NAMALWA (cell line): ENCODE data around the gene ARPC1A.
"Not testable (repeated sequence)": the region's sequence is repeated elsewhere in the genome, so short reads cannot be mapped to it uniquely, and the experiment has no call there.

Source experiments
- DNase-seq: peaks from one replicate; pipeline ENCODE4 v3.0.0-alpha.2; 2015; ENCODE audit warnings: low spot score

ARPC1A gene

DNA sequence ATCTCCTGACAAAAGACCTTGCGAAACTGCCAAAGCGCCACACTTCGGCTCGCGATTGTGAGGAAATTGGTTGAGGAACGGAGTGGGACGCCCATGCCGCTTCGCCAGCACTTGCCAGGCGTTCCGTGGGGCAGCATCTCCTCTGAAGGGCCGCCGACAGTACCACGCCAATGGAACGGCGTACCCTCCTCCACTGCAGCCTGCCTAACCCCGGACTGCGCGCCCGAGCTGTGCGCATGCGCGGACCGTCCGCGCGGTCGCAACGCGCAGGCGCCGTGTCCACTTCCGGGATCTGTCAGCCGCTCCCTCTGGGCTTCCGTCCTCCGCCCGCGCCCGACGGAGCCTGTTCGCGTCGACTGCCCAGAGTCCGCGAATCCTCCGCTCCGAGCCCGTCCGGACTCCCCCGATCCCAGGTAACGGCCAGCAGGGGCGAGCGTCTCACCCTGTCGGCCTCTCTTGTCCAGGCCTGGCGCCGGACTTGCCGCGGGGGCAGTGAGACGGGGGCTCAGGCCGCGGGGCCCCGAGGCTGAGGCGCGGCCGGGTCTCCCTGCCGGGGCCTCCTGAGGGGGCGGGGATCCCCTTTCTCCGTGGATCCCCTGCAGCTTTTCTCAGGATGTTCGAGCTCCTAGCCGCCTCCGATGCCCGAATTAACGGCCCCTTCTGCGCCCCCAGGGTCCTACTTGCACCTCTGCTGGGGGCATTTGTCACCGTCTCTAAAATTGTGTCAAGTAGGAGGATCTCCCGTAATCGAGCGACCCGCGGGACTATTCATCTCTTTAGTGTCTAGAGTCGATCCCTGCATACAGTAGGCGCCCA lies at the start of gene ARPC1A:
Gene ARPC1A (plus strand): TSS at position 307 of the 816 bp plus-strand sequence. CDS start 7,456 bp downstream, outside the sequence.
- peak; percentile 97 for DNase-seq

DNA sequence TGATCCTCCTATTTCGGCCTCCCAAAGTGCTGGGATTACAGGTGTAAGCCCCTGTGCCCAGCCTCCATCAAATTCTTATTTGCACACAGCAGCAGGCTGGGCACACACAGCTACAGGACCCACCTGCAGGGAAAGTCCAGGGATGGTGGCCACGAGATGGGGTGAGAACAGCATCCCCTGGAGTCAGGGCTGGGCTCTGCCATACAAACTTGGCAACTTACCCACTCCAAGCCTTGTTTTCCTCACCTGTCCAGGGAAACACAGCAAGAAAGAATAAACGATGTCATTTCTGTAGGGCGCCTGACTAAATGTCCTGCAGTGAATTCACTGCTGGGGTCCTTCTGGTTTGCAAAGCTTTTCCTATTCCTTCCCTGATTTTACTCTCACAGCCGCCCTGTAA lies 47.5 kb upstream of the ARPC1A start:
- no peak for DNase-seq

DNA sequence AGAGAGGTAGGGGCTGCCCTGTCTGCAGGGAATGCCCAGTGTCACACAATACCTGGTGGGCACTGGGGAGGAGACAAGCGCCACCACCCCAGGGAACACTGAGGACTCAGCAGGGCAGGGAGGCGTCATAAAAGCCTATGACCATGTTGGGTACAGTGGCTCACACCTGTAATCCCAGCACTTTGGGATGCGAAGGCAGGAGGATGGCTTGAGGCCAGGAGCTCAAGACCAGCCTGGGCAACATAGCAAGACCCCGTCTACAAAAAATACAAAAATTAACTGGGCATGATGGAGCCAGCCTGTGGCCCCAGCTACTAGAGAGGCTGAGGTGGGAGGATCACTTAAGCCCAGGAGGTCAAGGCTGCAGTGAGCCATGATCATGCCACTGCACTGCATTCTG lies 41.5 kb upstream of the ARPC1A start:
- DNase-seq: not testable (repeated sequence)

DNA sequence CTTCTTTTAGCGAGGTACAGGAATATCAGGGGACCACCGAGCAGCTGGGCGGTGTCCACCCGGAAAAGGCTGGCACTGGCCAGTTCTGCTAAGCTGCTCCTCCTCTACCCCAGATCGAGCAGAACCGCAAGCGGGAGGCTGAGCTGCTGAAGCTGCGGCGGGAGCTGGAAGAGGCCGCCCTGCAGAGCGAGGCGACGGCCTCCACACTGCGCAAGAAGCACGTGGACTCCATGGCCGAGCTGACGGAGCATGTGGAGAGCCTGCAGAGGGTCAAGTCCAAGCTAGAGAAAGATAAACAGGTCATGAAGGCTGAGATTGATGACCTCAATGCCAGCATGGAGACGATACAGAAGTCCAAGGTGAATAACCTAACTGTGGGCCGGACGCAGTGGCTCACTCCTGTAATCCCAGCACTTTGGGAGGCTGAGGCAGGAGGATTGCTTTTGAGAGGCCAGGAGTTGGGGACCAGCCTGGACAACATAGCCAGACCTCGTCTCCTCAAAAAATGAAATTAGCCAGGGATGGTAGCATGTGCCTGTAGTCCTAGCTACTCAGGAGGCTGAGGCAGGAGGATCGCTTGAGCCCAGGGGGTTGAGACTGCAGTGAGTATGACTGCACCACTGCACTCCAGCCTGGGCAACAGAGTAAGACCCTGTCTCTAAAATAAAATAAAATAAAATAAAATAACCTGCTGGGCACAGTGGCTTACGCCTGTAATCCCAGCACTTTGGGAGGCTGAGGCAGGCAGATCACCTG lies 37.7 kb upstream of the ARPC1A start:
- DNase-seq: no peak

DNA sequence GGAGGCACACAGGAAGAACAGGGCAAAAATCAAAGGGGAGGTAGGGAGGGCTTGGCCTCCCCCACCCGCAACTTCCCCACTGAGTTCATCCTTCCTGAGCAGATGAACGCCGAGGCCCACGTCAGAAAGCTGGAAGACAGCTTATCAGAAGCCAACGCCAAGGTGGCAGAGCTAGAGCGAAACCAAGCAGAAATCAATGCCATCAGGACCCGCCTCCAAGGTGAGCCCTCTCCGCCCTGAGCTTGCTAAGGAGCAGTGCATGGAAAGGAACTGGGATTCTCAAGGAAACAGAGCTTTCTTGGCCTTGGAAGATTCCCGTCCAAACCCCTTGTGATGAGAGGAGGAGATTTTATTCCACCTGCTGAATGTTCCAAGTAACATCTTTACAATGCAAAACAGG lies 36.5 kb upstream of the ARPC1A start:
- no peak for DNase-seq

DNA sequence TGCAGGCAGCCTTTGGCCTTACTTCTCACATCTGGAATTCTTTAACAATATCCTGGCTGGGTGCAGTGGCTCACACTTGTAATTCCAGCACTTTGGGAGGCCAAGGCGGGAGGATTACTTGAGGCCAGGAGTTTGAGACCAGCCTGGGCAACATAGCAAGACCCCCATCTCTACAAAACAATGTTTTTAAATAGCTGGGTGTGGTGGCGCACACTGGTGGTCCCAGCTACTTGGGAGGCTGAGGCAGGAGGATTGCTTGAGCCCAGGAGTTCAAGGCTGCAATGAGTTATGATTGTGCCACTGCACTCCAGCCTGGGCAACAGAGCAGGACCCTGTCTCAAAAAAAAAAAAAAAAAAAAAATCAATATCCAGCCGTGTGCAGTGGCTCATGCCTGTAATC lies 35.5 kb upstream of the ARPC1A start:
- not testable (repeated sequence) for DNase-seq

DNA sequence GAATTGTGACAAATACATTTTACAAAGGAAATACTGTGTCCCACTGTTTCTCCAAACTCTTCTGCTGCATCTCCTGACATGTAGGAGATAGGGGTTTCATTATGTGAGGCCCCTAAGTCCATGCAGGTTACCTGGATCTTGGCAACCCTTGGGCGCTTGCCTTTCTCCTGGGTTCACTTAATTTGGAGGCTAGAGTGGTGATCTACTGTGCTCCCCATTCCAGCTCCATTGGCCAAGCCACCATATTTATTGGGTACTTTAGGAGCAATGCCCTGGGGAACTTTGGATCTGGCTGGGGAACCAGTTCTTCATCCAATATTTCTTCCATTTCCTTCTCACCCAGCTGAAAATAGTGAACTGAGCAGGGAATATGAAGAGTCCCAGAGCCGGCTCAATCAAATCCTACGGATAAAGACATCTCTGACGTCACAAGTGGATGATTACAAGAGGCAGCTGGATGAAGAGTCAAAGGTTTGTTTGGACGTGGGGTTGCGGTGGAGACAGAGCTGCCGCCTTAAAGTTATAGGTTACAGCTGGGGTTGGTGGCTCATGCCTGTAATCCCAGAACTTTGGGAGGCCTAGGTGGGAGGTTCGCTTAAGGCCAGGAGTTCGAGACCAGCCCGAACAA lies 34.6 kb upstream of the ARPC1A start:
- no peak for DNase-seq

DNA sequence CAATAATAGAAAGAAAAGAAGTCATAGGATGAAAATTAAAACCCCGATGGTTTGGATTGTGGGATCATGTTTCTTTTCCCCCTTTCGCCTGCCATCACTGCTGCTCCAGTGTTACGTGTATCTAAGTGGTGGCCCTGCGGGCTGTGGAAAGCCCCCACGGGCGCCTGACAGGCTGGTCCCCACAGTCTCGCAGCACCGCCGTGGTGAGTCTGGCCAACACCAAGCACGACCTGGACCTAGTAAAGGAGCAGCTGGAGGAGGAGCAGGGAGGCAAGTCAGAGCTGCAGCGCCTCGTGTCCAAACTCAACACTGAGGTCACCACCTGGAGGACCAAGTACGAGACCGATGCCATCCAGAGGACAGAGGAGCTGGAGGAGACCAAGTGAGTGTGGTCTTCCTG lies 33.6 kb upstream of the ARPC1A start:
- no peak for DNase-seq

DNA sequence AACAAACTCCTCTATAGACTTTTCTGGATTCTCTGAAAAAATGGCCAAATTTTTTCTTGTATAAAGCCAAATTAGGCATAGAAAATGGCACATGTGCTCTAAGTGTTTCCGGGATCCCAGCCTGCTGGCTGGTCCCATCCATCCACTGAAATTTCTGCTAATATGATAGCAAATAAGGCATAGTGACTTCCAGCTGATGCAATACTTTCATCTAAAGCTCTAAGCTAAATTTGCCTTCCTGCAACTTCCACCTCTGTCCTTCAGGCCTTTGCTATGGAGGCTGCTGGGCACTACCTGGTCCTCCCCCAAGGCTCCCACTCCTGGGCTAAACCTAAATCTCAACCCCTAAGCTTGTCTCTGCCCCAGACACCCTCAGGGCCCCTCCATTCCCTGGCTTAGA lies 32.5 kb upstream of the ARPC1A start:
- no peak for DNase-seq

DNA sequence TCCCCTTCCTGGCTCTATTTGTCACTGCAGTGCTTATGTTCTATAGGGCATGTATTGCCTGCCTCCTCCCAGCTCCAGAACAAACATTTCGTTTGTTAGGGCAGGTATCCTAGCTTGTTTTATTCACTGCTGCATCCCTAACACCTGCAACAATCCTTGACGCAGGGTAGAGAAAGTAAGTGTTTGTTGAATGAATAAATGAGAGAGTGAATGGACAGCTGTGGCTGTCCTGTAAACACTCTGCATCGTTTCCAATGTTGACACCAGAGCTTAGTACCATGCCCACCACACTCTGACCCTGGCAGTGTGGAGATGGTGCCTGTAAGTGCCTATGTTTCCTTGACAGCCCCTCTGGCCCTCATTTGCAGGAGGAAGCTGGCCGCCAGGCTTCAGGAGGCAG lies 32.0 kb upstream of the ARPC1A start:
- no peak for DNase-seq

DNA sequence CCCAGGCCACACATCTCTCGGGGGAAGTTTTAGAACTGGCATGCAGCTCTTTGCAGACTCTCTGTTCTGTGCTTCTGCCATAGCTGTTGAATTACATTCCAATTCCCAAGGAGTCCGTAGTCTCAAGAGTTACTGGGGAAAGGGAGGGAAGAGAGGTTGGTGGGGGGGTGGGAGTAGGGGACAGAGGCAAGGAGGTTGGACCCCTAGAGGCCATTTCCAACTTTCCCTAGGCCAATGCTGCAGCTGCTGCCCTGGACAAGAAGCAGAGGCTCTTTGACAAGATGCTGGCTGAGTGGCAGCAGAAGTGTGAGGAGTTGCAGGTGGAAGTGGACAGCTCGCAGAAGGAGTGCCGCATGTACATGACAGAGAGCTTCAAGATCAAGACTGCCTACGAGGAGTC lies 29.2 kb upstream of the ARPC1A start:
- DNase-seq: no peak

DNA sequence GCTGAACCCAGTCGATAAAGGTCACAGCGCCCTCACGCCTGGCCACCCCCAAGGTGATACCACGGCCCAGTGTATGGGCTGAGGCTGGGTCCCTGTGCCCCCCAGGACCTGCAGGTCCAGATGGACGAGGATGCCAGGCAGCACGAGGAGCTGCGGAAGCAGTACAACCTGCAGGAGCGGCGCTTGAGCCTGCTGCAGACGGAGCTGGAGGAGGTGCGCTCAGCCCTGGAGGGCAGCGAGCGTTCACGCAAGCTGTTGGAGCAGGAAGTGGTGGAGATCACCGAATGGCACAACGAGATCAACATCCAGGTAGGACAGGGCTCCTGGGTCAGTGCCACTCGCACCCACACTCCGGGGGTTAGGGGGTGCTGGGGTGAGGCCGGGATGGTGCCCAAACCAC lies 24.2 kb upstream of the ARPC1A start:
- DNase-seq: no peak

DNA sequence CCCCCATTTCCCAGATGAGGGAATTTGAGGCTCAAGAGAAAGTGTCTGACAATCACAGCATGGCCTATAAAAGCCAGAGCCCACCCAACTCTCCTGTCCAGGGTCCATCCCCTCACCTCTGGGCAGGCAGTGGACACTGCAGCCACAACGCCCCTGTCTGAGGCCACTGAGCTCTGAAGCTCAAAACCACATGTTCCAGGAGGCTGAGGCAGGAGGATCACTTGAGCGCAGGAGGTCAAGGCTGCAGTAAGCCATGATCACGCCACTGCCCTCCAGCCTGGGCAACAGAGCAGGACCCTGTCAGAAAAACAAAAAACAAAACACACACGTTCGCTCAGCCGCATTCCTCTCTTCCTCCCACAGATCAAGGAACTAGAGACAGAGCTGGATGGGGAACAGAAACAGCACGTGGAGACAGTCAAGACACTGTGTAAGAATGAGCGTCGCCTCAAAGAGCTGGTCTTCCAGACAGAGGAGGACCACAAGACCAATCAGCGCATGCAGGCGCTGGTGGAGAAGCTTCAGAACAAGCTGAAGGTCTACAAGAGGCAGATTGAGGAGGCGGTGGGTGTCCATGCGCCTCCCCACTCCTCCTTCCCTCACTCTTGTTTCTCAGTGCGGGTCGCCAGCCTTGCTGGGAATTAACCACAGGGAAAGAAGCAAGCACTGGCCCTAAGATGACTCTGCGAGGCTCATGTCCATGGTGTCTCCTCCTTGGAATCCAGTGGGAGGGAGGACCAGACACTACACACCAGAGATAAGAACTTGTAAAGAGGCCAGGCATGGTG lies 20.0 kb upstream of the ARPC1A start:
- no peak for DNase-seq

DNA sequence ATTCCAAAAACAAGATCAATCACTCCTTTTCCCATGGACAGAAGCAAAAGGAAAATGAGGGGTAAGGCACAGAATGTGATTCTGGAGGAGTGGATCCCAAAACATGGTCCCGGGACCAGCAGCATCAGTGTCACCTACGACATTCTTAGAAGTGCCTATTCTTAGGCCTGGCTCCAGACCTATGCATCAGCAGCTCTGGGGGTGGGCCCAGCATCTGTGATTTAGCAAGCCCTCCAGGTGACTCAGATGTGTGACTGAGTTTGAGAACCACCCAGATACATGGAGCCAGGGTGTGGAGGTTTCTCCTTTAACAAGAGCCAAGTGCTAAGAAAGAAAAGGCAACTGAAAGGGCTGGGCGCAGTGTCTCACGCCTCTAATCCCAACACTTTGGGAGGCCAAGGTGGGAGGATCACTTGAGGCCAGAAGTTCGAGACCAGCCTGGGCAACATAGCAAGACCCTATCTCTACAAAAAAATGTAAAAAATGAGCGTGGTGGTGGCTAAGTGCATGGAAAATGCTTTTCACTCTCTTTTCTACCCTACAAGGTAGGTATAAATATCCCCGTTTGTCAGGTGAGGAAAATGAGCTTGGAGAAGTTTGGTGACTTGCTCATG lies 17.1 kb upstream of the ARPC1A start:
- DNase-seq: no peak

DNA sequence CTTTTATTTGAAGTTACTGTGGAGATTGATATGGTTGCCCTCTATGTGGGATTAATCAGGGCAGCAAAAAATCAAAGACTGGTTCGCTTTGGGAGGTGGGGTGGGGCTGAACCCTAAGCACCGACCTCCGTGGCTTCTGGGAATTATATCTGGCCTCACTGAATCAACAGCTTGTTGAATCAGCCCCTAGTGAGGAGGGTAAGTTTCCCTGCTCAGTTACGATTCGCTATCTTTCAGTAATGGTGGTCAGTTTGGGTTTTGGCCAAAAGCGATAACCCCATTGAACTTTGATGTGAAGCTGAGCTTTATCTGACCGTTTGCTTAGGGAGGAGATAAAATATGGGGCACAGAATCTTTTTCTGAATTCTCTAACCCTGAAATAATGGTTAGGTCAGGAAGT lies 16.6 kb upstream of the ARPC1A start:
- no peak for DNase-seq

DNA sequence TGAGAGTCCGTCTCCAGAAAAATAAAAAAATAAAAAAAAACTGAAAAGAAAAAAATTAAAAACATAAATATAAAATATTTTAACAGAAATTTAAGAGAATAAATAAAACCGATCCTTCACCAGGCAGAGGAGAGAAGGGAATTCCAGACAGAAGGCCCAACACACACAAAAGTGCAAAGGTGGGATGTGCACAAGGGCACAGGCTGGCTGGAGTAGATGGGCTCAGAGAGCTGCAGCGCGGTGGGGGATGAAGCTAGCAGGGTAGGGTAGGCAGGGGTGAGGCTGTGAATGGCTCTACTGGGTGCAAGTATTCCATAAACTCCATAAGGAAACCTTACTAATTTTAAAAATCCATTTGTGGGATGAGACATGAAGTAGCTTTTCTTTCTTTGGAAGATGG lies 15.7 kb upstream of the ARPC1A start:
- no peak for DNase-seq

DNA sequence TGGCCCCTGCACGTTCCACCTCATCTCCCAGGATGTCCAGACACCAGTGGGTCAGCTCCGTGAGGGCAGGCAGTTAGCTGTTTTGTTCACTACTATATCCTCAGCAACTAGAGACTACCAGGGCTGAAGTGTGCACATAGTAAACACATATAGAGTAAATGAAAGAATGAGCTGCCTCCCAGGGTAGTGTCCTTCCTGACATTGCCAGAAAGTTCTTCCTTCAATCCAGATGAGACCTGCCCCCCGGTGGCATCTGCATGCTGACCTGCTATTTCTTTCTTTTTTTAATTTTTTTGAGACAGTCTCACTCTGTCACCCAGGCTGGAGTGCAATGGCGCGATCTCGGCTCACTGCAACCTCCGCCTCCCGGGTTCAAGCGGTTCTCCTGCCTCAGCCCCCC lies 14.0 kb upstream of the ARPC1A start:
- no peak for DNase-seq

DNA sequence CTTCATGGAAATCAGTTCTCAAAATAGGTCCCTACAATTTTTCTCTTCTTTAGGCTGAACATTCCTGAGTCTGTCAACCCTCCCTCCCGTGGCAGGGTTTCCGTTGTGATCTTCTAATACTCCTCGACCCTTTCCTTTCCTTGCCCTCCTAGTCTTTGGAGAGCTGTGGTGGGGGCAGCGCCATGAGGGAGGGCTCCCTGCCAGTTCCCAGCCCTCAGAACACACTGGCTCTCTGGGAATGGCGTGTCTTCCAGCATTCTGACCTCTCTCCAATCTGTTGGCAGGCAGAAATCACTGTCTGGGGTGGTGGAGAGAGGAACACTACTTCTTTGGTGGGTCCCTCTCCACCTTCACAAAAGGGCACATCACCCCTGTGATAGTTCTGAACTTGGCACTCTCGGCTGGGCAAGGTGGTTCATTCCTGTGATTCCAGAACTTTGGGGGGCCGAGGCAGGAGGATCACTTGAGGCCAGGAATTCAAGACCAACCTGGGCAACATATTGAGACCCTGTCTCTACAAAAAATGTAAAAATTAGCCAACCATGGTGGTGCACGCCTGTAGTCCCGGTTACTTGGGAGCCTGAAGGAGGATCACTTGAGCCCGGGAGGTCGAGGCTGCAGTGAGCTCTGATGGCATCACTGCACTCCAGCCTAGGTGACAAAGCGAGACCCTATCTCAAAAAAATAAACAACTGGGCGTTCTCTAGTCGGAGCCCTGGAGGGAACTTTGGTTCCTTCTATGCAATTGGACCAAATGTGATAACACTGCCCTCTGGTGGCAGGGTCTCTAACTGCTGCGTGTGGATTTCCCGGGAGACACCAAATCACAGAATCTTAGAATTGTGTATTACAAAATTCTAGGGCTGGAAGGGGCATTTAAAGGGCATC lies 13.1 kb upstream of the ARPC1A start:
- DNase-seq: peak; percentile 92

DNA sequence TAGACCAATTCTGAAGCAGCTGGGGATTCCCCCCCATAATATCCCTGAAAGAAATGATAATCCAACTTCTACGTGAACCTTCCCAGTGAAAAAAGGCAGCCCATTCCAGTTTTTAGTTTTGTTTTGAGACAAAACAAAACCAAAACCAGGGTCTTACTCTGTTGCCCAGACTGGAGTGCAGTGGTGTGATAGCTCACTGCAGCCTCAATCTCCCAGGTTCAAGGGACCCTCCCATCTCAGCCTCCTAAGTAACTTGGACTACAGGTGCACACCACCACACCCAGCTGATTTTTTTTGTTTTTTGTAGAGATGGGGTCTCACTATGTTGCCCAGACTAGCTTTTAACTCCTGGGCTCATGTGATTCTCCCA lies 12.5 kb upstream of the ARPC1A start:
- DNase-seq: no peak

DNA sequence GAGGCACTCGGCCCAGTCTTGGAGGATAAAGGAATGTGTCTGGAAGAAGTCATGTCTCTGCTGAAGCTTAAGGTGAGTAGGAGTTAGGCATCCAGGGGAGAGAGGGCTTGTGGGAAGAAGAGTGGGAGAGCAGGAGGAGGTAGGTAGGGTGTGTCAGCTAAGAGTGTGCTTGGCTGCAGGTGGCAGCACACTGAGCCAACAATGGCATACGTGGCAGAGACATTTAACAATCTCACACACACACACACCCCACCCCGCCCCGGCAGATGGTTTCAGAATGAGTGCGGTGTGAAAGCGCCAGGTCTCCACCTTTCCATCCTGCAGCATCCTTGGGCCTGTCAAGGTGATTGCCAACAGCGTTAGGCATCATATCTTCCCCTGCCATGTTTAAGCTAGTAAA lies 11.2 kb upstream of the ARPC1A start:
- DNase-seq: no peak

DNA sequence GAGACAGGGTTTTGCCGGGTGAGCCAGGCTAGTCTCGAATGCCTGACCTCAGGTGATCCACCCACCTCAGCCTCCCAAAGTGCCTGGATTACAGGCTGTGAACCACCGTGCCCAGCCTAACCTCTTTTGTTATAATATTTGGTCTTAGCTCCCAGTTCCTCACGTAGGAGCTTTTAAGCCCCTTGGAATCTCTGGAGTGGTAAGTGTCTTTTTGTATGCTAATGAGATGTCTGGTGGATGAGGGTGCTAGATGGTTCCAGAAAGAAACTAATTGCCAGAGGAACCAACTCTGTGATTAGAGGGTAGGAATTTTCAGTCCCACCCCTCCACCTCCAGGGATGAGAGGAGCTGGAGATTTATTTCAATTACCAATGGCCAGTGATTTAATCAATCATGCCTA lies 5.3 kb upstream of the ARPC1A start:
- no peak for DNase-seq
